ENCODE measurements around the gene MTCL1. TPM values are rescaled to one million over a fixed set of nuclear protein-coding genes. Genes with fewer than 3 reads are reported as not detected.

MTCL1 gene
- polyA plus RNA-seq, 1 experiment, result 29.8 TPM

DNA sequence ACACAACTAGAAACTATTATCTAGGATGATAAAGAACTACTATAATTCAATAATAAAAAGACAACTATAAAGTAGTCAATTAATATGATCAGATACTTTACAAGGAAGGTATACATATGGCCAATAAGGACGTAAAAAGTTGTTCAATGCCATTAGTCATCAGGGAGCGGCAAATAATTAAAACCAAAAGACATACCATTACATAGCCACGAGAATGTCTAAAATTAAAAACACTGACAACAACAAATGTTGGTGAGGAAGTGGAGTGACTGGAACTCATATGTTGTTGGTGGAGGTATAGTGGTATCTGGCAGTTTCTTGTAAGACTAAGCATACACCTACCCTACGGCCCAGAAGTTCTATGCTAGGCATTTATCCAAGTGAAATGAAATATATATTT is 152.4 kb downstream of the MTCL1 start:
- CTCF ChIA-PET, result no interaction called here
- Histone ChIP-seq H3K27me3 (ENCODE audit: control insufficient read depth, insufficient read depth, low read length) (no peaks in the 10 kb centered on the region), H3K4me3 (ENCODE audit: low read depth, low read length) (no peak overlapping the region), H3K36me3 (ENCODE audit: control insufficient read depth, insufficient read depth, low read length) (no peaks in the 10 kb centered on the region)
- no peak for DNase-seq (ENCODE audit: low read depth)
- POLR2A ChIA-PET, result no interaction called here
- TF ChIP-seq, protein P1, sequence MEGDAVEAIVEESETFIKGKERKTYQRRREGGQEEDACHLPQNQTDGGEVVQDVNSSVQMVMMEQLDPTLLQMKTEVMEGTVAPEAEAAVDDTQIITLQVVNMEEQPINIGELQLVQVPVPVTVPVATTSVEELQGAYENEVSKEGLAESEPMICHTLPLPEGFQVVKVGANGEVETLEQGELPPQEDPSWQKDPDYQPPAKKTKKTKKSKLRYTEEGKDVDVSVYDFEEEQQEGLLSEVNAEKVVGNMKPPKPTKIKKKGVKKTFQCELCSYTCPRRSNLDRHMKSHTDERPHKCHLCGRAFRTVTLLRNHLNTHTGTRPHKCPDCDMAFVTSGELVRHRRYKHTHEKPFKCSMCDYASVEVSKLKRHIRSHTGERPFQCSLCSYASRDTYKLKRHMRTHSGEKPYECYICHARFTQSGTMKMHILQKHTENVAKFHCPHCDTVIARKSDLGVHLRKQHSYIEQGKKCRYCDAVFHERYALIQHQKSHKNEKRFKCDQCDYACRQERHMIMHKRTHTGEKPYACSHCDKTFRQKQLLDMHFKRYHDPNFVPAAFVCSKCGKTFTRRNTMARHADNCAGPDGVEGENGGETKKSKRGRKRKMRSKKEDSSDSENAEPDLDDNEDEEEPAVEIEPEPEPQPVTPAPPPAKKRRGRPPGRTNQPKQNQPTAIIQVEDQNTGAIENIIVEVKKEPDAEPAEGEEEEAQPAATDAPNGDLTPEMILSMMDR (IDR thresholded peaks at IDR 0.05; ENCODE audit: insufficient read depth, low read depth, low read length), result no peak

DNA sequence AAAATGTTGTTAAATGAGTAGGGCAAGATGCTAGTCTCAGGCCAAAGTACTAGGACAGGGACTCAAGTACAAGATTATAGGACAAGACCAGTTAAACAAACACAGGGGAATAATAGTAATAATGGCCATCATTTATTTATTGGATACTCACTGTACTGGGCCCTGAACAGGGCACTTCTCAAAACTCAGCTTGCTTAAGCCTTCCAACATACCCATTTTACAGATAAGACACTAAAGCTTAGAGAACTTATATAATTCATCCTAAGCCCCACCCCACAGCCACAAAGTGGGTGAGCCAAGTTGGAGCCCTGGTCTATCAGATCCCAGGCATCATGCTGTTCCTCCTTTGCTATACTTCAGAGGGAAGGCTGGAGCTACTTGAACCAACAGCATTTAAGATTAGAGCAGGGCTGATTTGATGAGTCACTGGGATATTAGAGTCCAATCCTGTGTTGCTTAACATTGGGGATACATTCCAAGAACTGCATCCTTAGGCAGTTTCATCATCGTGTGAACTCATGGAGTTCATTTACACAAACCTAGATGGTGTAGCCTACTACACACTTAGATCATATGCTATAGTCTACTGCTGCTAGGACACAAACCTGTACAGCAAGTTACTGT is 153.6 kb downstream of the MTCL1 start:
- Histone ChIP-seq H3K27me3 (ENCODE audit: control insufficient read depth, insufficient read depth, low read length) (no peaks in the 10 kb centered on the region), H3K4me3 (ENCODE audit: low read depth, low read length) (no peak overlapping the region), H3K36me3 (ENCODE audit: control insufficient read depth, insufficient read depth, low read length) (no peaks in the 10 kb centered on the region)
- peak; percentile 91 for DNase-seq (ENCODE audit: low read depth)
- ChIA-PET CTCF (interaction anchor here (0.8 to 1.1 kb wide), 2 partner anchors 10 to 152 kb away, joined by 3 read pairs; no protein-coding TSS in a partner anchor), POLR2A (no interaction called here)
- TF ChIP-seq, protein P1 (IDR thresholded peaks at IDR 0.05; ENCODE audit: insufficient read depth, low read depth, low read length), result no peak

DNA sequence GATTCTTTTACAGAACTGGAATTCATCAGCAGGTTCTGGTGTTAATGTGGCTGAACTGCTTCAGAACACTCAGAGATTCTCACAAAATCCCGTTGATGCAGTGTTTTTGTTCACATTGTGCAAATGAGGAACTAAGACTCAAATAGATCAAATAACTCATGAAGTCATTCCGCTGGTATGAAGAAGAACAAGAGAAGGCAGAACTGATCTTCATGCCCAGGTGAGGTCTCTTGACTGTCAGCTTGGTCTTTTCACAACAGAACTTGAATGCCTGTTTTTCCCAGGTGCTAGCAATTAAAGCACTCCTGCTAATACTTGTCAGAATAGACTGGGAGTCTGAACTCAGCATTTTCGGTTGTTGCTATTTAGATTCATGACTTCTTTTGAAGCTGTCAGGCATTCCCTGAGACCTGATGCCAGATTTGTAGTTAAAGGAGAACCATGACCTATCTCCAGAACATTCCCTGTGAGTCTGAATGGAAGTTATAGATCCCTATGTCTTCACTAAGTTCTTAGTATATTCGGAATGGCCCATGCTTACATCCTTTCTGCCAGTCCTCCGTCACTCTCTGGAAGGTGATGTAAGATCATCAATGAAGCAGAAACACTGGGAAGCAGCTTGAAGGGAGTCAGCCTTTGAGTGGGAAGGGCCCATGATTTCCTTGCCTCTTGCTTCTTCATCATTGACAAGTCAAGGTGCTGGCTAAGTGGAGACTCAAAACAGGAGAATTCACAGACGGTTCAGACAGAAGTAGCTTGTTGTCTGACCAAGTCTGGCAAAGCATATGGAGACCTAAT is 155.7 kb downstream of the MTCL1 start:
- TF ChIP-seq, protein P1 (IDR thresholded peaks at IDR 0.05; ENCODE audit: insufficient read depth, low read depth, low read length), result no peak
- H3K36me3 ChIP-seq (ENCODE audit: control insufficient read depth, insufficient read depth, low read length), result no peaks in the 10 kb centered on the region
- POLR2A ChIA-PET, result no interaction called here
- H3K4me3 ChIP-seq (ENCODE audit: low read depth, low read length), result no peak overlapping the region
- DNase-seq (ENCODE audit: low read depth), result no peak
- H3K27me3 ChIP-seq (ENCODE audit: control insufficient read depth, insufficient read depth, low read length), result no peaks in the 10 kb centered on the region
- CTCF ChIA-PET, result interaction anchor here (1.0 kb wide), 1 partner anchor 11 kb away, joined by 3 read pairs; no protein-coding TSS in a partner anchor

DNA sequence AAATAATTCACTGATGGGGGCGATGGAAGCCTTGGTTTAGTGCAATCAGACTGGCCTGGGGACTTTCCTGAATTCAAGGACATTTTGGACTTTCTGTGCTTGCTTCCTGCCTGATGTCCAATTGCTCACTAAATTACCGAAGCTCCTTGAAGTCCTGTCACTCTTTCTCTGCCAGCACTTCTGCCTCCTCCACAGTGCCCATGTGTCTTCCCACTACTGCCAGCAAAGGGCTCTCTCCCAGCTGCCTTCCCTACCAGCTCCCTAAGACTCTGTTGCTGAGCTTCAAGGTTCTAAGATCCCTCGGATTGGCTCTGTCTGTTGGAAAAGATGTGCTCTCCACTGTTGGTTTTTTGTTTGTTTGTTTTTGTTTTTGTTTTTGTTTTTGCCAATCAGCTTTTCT is 158.1 kb downstream of the MTCL1 start:
- CTCF ChIA-PET, result no interaction called here
- no peak for DNase-seq (ENCODE audit: low read depth)

DNA sequence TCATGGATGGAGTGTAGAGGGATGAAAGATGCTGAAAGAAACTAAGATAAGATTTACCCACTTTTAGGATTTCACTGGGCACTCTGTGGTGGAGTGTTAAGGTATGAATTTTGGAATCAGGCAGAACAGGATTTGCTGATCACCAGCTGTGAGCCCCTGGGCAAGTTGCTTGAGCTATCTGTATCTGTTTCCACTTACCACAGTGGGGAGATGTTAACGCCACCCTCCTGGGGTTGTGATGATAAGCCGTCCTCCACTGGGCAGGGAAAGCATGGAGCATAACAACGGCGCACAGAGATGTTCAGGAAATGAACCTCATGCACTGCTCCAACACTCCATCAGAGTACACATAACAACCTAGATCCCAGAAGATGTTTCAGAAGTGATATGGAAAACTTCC is 160.6 kb downstream of the MTCL1 start:
- ChIA-PET CTCF (no interaction called here), POLR2A (no interaction called here)
- no peaks in the 10 kb centered on the region for H3K36me3 ChIP-seq (ENCODE audit: control insufficient read depth, insufficient read depth, low read length)
- no peak overlapping the region for H3K4me3 ChIP-seq (ENCODE audit: low read depth, low read length)
- H3K27me3 ChIP-seq (ENCODE audit: control insufficient read depth, insufficient read depth, low read length), result no peaks in the 10 kb centered on the region
- DNase-seq (ENCODE audit: low read depth), result no peak
- TF ChIP-seq, protein P1 (IDR thresholded peaks at IDR 0.05; ENCODE audit: insufficient read depth, low read depth, low read length), result no peak

More for the DNA sequence above, 158.1 kb downstream of the MTCL1 start:
- TF ChIP-seq, protein P1 (IDR thresholded peaks at IDR 0.05; ENCODE audit: insufficient read depth, low read depth, low read length), result no peak
- Histone ChIP-seq H3K27me3 (ENCODE audit: control insufficient read depth, insufficient read depth, low read length) (no peaks in the 10 kb centered on the region), H3K4me3 (ENCODE audit: low read depth, low read length) (no peak overlapping the region), H3K36me3 (ENCODE audit: control insufficient read depth, insufficient read depth, low read length) (no peaks in the 10 kb centered on the region)
- POLR2A ChIA-PET, result no interaction called here

Data from BJ (cell line).